Cardiac muscle cell (in vitro differentiated cells and primary cell): ENCODE results near the gene PLPP7. TPM values are rescaled to one million over a fixed set of nuclear protein-coding genes. Genes with fewer than 3 reads are reported as not detected.
"Not testable (repeated sequence)": the region's sequence is repeated elsewhere in the genome, so short reads cannot be mapped to it uniquely, and the experiment has no call there.

Experiments used
- DNase-seq, 2 donors: peaks; one replicate each; pipeline versions ENCODE4 v3.0.0 to v3.0.0-alpha.2; 2010 to 2017; ENCODE audit warnings: low read depth in 1 of 2, low spot score in 1 of 2
- H3K27ac ChIP-seq: fragments of 200-600 bp; sonication (generic); 2 replicates; pipeline ENCODE4 v1.5.1; 2016
- H3K27me3 ChIP-seq: fragments of 200-600 bp; sonication (generic); 2 replicates; pipeline ENCODE4 v1.6.0; 2016; ENCODE audit warnings: control low read depth
- H3K36me3 ChIP-seq: fragments of 200-600 bp; sonication (generic); 2 replicates; pipeline ENCODE4 v1.5.1; 2016; ENCODE audit warnings: control low read depth
- H3K4me1 ChIP-seq: fragments of 200-600 bp; sonication (generic); 2 replicates; pipeline ENCODE4 v1.8.1; 2017; ENCODE audit warnings: low read depth, mild to moderate bottlenecking, mixed run types
- H3K4me3 ChIP-seq: fragments of 200-600 bp; sonication (generic); 2 replicates; pipeline ENCODE4 v1.5.1; 2016; ENCODE audit warnings: mild to moderate bottlenecking
- H3K9me3 ChIP-seq: fragments of 200-600 bp; sonication (generic); 2 replicates; pipeline ENCODE4 v1.5.1; 2017; ENCODE audit warnings: low read depth, mild to moderate bottlenecking, control low read depth
- CTCF ChIP-seq: IDR thresholded peaks from 2 replicates; pipeline ENCODE4 v1.5.1; 2012; ENCODE audit warnings: low read depth, mild to moderate bottlenecking, low read length
- polyA plus RNA-seq: library from polyadenylated mRNA; unstranded; fragments of >200 nt; fragmentation: Nextera tagmentation; extraction: Ambion mirVana; gene quantifications from 2 replicates; pipeline ENCODE4 v1.2.1, GENCODE V29; 2016
- total RNA-seq: library from RNA; depleted of rRNA; stranded (reverse); fragments of >200 nt; gene quantifications from 2 replicates; pipeline ENCODE4 v1.2.3, GENCODE V29; 2016

The PLPP7 gene
- total RNA-seq (50.3 and 52.5 TPM in 2 replicates), polyA plus RNA-seq (36.9 and 42.5 TPM in 2 replicates)

- Histone ChIP-seq H3K9me3 (no peaks in the 10 kb centered on the region), H3K27me3 (no peaks in the 10 kb centered on the region), H3K27ac (peak within 1 kb of the TSS; percentile 77), H3K4me3 (peak within 1 kb of the TSS; percentile 8), H3K36me3 (no peaks in the 10 kb centered on the region), H3K4me1 (peaks cover 33% of the 10 kb centered on the region)
- DNase-seq, result peak; percentile 76 to 80
- TF ChIP-seq CTCF, result no peak
Measured at GRCh38 chr9:131289301-131290035, at the start of gene PLPP7. Gene PLPP7 (plus strand): TSS chr9:131289723. CDS start chr9:131289998, 275 bp downstream.

GRCh38 chr9:131240047-131240921, 49.2 kb upstream of the PLPP7 start:
- peaks cover 55% of the 10 kb centered on the region for H3K4me1 ChIP-seq
- H3K27me3 ChIP-seq, result no peaks in the 10 kb centered on the region
- DNase-seq, result no peak
- no peaks in the 10 kb centered on the region for H3K9me3 ChIP-seq
- peak overlapping the region; percentile 100 for H3K27ac ChIP-seq
- no peak overlapping the region for H3K4me3 ChIP-seq
- no peaks in the 10 kb centered on the region for H3K36me3 ChIP-seq
- no peak for TF ChIP-seq CTCF

- H3K4me1 ChIP-seq, result peaks cover 16% of the 10 kb centered on the region
- not testable (repeated sequence) for H3K9me3 ChIP-seq, H3K4me3 ChIP-seq, H3K27me3 ChIP-seq, H3K27ac ChIP-seq, DNase-seq, H3K36me3 ChIP-seq
Measured at GRCh38 chr9:131244331-131244730, 45.2 kb upstream of the PLPP7 start.

GRCh38 chr9:131246618-131247017, 42.9 kb upstream of the PLPP7 start:
- H3K36me3 ChIP-seq, result no peaks in the 10 kb centered on the region
- H3K4me1 ChIP-seq, result no peaks in the 10 kb centered on the region
- H3K27ac ChIP-seq, result no peak overlapping the region
- no peaks in the 10 kb centered on the region for H3K9me3 ChIP-seq
- no peak overlapping the region for H3K4me3 ChIP-seq
- DNase-seq, result no peak
- H3K27me3 ChIP-seq, result no peaks in the 10 kb centered on the region
- no peak for TF ChIP-seq CTCF

- H3K36me3 ChIP-seq, result no peaks in the 10 kb centered on the region
- H3K27ac ChIP-seq, result peak overlapping the region; percentile 94
- no peaks in the 10 kb centered on the region for H3K9me3 ChIP-seq
- DNase-seq, result no peak
- H3K27me3 ChIP-seq, result no peaks in the 10 kb centered on the region
- H3K4me1 ChIP-seq, result peaks cover 22% of the 10 kb centered on the region
- no peak overlapping the region for H3K4me3 ChIP-seq
- TF ChIP-seq CTCF, result no peak
Measured at GRCh38 chr9:131252120-131252519, 37.4 kb upstream of the PLPP7 start.
